Subcutaneous abdominal adipose tissue (tissue), 5 donors: ENCODE results near the gene DAAM2.

Experiments
- H3K27ac ChIP-seq: one replicate; pipeline ENCODE4 v1.7.0; 2013; ENCODE audit warnings: low read depth, mild to moderate bottlenecking, inconsistent platforms, low read length, moderate library complexity
- H3K27me3 ChIP-seq, 5 donors: one replicate each; pipeline ENCODE4 v1.7.0; 2013; ENCODE audit warnings: low read length in 5 of 5, inconsistent platforms in 1 of 5; ENCODE audit not compliant: control insufficient read depth in 5 of 5, insufficient read depth in 4 of 5
- H3K36me3 ChIP-seq, 5 donors: one replicate each; pipeline ENCODE4 v1.7.0; 2013; ENCODE audit warnings: low read length in 5 of 5; ENCODE audit not compliant: control insufficient read depth in 5 of 5, insufficient read depth in 5 of 5
- H3K4me1 ChIP-seq, 5 donors: one replicate each; pipeline ENCODE4 v1.7.0; 2013; ENCODE audit warnings: low read length in 5 of 5, mild to moderate bottlenecking in 3 of 5, moderate library complexity in 1 of 5; ENCODE audit not compliant: control insufficient read depth in 5 of 5, insufficient read depth in 5 of 5
- H3K4me3 ChIP-seq, 5 donors: one replicate each; pipeline ENCODE4 v1.7.0; 2013; ENCODE audit warnings: low read length in 5 of 5, low read depth in 1 of 5
- H3K9ac ChIP-seq, 5 donors: one replicate each; pipeline ENCODE4 v1.7.0; 2013; ENCODE audit warnings: low read length in 5 of 5, mild to moderate bottlenecking in 4 of 5, moderate library complexity in 3 of 5
- H3K9me3 ChIP-seq, 5 donors: one replicate each; pipeline ENCODE4 v1.7.0; 2013; ENCODE audit warnings: low read length in 5 of 5; ENCODE audit not compliant: control insufficient read depth in 5 of 5
- donor health status: healthy.
- donor health status: healthy.
- donor health status: healthy.
- donor health status: healthy.
- donor health status: healthy.

Gene DAAM2

DNA sequence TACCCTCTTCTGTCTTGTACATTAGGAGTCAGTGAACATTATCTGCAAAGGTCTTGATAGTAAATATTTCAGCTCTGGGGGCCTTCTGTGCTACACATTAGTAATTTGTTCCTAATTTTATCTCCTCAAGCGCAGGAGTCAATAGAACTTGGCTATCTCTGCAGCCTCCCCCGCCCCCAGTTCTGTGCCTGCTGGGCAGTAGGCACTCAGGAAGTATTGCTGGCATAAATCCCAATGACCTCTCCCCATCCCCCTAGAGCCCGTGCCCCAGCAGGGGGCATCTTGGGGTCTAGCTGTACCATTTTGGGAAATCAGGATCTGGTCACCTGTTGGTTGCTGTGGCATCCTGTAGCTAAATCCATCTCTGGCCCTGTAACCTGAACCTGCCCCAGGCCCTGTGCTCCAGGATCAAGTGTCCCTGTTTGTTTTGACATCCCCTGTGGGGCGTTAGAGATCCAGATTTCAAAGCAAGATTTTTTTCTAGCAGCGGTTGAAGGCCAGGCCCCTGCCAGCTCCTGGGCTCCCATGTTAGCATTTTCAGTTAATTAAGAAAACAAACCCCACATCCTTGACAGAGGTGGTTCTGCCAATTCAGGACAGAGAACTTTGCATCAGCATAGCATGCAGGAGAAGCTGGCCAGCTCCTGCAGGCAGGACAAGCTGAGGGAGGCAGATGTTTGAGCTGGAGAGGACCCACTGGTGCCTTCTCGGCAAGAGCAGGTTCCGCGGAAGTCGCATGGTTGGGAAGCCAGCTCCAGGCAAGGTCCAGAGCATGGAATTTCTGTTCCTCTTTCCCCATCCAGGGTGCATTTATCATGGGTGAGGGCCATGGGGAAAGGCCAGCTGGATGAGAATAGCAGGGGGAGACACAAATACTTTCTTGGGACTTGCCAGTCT, 32.1 kb downstream of the DAAM2 start:
- H3K4me1 ChIP-seq = peaks cover 13 to 58% (median 51%) of the 10 kb centered on the region in 5 donors
- no peaks in the 10 kb centered on the region for H3K27me3 ChIP-seq
- H3K27ac ChIP-seq = no peak overlapping the region
- no peak overlapping the region for H3K9ac ChIP-seq
- H3K4me3 ChIP-seq = no peak overlapping the region
- no peaks in the 10 kb centered on the region for H3K36me3 ChIP-seq
- no peaks in the 10 kb centered on the region for H3K9me3 ChIP-seq

DNA sequence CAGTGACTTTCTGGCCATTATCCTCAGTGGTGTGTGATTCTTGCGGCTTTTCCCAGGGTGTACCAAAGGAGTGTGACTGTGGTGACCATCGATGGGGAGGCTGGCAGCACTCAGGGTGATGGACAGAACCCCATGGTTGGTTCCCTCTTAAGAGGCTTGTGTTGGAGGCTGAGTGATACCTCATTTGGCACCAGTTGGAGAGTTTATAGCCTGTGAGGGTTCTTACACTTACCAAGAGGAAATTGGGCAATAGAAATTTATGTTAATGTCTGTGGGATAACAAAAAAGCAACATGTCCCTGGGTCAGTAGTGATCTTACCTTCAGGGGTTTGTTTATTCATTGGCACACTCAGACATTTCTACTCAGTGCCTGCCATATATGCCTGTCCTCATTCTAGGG, 37.2 kb downstream of the DAAM2 start:
- Histone ChIP-seq H3K9ac (no peak overlapping the region), H3K4me1 (peaks cover 0 to 34% (median 22%) of the 10 kb centered on the region in 5 donors), H3K9me3 (no peaks in the 10 kb centered on the region), H3K27ac (no peak overlapping the region), H3K27me3 (no peaks in the 10 kb centered on the region), H3K36me3 (no peaks in the 10 kb centered on the region), H3K4me3 (no peak overlapping the region)

- peaks cover 2 to 34% (median 20%) of the 10 kb centered on the region in 5 donors for H3K4me1 ChIP-seq
- H3K27ac ChIP-seq = no peak overlapping the region
Measured at GRCh38 chr6:39830444-39830843, 38.3 kb downstream of the DAAM2 start.

GRCh38 chr6:39831701-39832100, 39.5 kb downstream of the DAAM2 start:
- Histone ChIP-seq H3K27ac (no peak overlapping the region), H3K36me3 (no peaks in the 10 kb centered on the region), H3K27me3 (no peaks in the 10 kb centered on the region), H3K9me3 (no peaks in the 10 kb centered on the region), H3K9ac (no peak overlapping the region), H3K4me1 (peaks cover 5 to 43% (median 31%) of the 10 kb centered on the region in 5 donors), H3K4me3 (no peak overlapping the region)

More at GRCh38 chr6:39830444-39830843, 38.3 kb downstream of the DAAM2 start:
- no peaks in the 10 kb centered on the region for H3K27me3 ChIP-seq
- no peaks in the 10 kb centered on the region for H3K9me3 ChIP-seq
- H3K9ac ChIP-seq = no peak overlapping the region
- no peak overlapping the region for H3K4me3 ChIP-seq
- H3K36me3 ChIP-seq = no peaks in the 10 kb centered on the region

- Histone ChIP-seq H3K9me3 (no peaks in the 10 kb centered on the region), H3K27ac (no peak overlapping the region), H3K36me3 (no peaks in the 10 kb centered on the region), H3K27me3 (no peaks in the 10 kb centered on the region), H3K9ac (no peak overlapping the region), H3K4me1 (peaks cover 5 to 43% (median 27%) of the 10 kb centered on the region in 5 donors), H3K4me3 (no peak overlapping the region)
Measured at GRCh38 chr6:39834278-39834677, 42.1 kb downstream of the DAAM2 start.

GRCh38 chr6:39834866-39835265, 42.7 kb downstream of the DAAM2 start:
- Histone ChIP-seq H3K9me3 (no peaks in the 10 kb centered on the region), H3K36me3 (no peaks in the 10 kb centered on the region), H3K27ac (no peak overlapping the region), H3K4me1 (peaks cover 5 to 45% (median 27%) of the 10 kb centered on the region in 5 donors), H3K4me3 (no peak overlapping the region), H3K27me3 (no peaks in the 10 kb centered on the region), H3K9ac (no peak overlapping the region)

GRCh38 chr6:39835821-39836295, 43.7 kb downstream of the DAAM2 start:
- Histone ChIP-seq H3K4me3 (no peak overlapping the region), H3K9me3 (no peaks in the 10 kb centered on the region), H3K36me3 (no peaks in the 10 kb centered on the region), H3K4me1 (peaks cover 5 to 50% (median 27%) of the 10 kb centered on the region in 5 donors), H3K27ac (no peak overlapping the region), H3K27me3 (no peaks in the 10 kb centered on the region), H3K9ac (no peak overlapping the region)

DNA sequence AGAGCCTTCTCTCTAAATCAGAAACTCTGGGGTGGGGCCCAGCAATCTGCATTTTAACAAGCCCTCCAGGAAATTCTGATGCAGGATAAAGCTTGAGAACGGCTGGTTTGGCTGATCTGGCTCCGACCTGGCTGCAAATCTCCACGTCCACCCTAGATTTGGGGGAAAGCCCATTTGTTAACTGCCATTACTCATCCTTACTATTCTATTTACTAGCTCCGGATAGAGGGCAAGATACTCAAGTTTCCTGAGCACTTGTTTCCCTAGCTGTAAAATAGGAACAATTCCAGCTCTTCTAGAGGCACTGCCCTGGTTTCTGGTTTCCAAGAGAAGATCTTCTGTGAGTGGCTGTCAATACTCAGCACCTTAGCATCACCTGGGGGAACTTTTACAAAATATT, 44.4 kb downstream of the DAAM2 start:
- H3K9ac ChIP-seq = no peak overlapping the region
- no peak overlapping the region for H3K4me3 ChIP-seq
- H3K9me3 ChIP-seq = no peaks in the 10 kb centered on the region
- H3K4me1 ChIP-seq = peaks cover 5 to 50% (median 27%) of the 10 kb centered on the region in 5 donors
- no peak overlapping the region for H3K27ac ChIP-seq
- H3K27me3 ChIP-seq = no peaks in the 10 kb centered on the region
- H3K36me3 ChIP-seq = no peaks in the 10 kb centered on the region

GRCh38 chr6:39839445-39839844, 47.3 kb downstream of the DAAM2 start:
- Histone ChIP-seq H3K9me3 (no peaks in the 10 kb centered on the region), H3K9ac (no peak overlapping the region), H3K27ac (no peak overlapping the region)

GRCh38 chr6:39840781-39841180, 48.6 kb downstream of the DAAM2 start:
- H3K4me1 ChIP-seq = peaks cover 0 to 20% (median 8%) of the 10 kb centered on the region in 5 donors
- no peak overlapping the region for H3K27ac ChIP-seq
- peaks cover 0 to 3% (median 0%) of the 10 kb centered on the region in 5 donors for H3K36me3 ChIP-seq
- no peaks in the 10 kb centered on the region for H3K27me3 ChIP-seq
- no peaks in the 10 kb centered on the region for H3K9me3 ChIP-seq
- no peak overlapping the region for H3K4me3 ChIP-seq
- no peak overlapping the region for H3K9ac ChIP-seq

More at GRCh38 chr6:39839445-39839844, 47.3 kb downstream of the DAAM2 start:
- Histone ChIP-seq H3K4me1 (peaks cover 5 to 32% (median 15%) of the 10 kb centered on the region in 5 donors), H3K4me3 (no peak overlapping the region), H3K36me3 (peaks cover 0 to 3% (median 0%) of the 10 kb centered on the region in 5 donors), H3K27me3 (no peaks in the 10 kb centered on the region)
